AG08396 (cell line): ENCODE measurements around the gene RAB6A.
"Not testable (repeated sequence)": the region's sequence is repeated elsewhere in the genome, so short reads cannot be mapped to it uniquely, and the experiment has no call there.

ENCODE experiments used
- DNase-seq: peaks from one replicate; pipeline ENCODE4 v3.0.0; 2012; ENCODE audit warnings: low spot score, mixed read lengths

RAB6A gene

GRCh38 chr11:73717136-73717535 lies 43.7 kb downstream of the RAB6A start:
- no peak for DNase-seq

- DNase-seq = no peak
These were observed 44.5 kb downstream of the RAB6A start for GRCh38 chr11:73716153-73717056.

GRCh38 chr11:73715541-73715940 lies 45.3 kb downstream of the RAB6A start:
- no peak for DNase-seq

DNA sequence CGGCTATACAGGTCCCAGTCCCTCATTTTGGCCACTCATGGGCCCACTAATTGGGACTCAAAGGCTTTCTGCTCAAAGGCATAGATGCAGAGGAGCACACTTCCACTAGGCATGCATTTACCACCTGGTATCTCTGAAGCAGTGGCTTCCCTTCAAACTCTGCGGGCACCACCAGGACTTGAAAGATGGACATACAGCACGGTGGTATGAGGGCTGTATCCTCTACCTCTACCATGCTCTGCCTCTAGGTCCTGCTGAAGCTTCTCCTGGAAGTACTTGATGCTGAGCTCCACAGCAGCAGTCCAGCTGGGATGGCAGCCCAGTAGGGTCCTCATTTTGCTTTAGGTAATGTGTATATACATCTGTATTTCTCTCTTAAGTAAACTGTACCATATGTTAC lies 49.9 kb downstream of the RAB6A start:
- no peak for DNase-seq

DNA sequence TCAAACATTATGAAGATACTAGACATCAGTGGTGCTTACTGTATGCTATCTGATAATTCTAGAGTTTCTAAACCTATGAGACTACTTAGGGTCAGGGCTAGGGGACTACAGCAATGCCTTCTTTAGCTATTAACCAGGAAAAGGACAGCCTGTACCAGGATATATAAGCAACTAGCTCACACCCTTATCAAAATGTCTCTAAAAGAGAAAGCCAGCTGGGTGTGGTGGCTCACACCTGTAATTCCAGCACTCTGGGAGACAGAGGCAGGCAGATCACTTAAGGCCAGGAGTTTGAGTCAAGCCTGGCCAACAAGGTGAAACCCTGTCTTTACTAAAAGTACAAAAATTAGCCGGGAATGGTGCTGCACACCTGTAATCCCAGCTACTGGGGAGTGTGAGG lies 55.8 kb downstream of the RAB6A start:
- DNase-seq = no peak

- DNase-seq = no peak
These were observed 66.9 kb downstream of the RAB6A start for GRCh38 chr11:73693899-73694525.

DNA sequence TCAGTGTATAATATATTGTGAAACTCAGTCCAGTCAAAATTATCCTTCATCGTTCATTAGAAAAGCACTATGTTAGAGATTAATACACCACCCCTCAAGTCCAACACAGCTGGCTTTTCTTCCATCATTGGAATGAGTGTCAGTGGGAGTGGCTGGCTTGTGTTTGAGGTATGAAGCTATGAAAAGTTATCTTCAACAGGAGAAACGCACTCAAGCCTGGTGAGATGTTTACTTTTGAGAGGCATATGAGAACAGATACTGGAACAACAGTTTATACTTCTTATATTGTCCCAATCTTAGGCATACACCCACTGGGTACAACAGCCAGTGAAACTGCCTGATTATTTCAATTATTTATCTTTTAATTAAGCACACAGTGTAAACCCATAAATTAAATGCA lies 80.2 kb downstream of the RAB6A start:
- DNase-seq = no peak

DNA sequence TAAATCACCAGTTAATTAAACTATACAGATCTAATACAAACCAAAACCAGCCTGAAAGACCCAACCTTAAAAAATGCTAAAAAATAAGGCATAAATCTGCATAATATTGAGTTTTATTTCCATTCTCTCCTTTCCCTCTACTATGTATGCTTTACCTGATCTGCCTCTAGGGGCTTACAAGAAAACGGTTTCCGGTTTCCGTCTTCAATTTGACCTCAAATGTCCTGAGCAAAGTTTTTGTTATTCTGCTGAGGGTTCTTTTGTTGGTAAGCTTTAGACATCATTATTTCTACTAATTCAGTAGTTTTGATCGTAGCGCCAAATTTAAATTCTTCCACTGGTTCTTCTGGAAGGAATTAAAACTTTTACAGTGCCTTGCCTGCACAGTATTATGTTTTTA lies 84.3 kb downstream of the RAB6A start:
- DNase-seq = not testable (repeated sequence)

DNA sequence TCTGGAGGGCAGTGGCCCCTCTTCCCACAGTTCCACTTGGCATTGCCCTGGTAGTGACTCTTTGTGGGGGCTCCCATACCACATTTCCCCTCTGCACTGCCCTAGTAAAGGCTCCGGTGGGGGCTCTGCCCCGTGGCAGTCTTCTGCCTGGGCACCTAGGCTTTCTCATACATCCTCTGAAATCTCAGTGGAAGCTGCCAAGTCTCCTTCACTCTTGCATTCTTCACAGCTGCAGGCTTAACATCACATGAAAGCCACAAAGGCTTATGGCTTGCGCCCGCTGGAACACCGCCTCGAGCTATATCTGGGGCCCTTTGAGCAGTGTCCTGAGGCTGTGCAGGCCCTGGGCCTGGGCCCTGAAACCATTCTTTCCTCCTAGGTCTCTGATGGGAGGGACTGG lies 89.2 kb downstream of the RAB6A start:
- no peak for DNase-seq

DNA sequence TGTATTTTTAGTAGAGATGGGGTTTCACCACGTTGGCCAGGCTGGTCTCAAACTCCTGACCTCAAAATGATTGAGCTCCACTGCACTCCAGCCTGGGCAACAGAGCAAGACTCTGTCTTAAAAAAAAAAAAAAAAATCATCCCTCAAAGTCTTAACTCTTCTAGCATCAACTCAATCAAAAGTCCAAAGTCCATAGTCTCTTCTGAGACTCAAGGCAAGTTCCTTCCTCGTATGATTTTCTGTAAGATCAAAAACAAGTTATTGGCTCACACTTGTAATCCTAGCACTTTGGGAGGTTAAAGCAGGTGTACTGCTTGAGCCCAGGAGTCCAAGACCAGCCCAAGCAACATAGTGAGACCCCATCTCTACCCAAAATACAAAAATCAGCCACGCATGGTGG lies 90.1 kb downstream of the RAB6A start:
- DNase-seq = no peak

- DNase-seq = no peak
These were observed 93.0 kb downstream of the RAB6A start for GRCh38 chr11:73667891-73668290.

DNA sequence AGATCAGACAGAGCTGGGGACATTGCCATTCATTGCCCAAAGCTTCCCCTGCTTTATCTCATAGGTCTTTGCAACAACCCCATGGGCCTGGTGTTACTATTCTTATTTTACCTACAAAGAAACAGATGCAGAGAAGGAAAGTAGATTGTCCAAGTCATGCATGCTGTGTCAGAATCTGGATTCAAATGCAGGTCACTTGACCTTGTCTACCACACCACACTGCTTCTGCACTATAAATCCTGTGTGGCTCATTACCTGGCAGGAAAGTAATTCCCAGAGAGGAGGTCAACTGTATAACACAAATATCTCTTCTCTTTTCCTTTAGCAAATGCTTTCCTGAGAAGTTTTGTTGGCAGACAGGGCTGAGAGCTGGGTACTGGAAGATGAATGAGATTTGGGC lies 96.0 kb downstream of the RAB6A start:
- no peak for DNase-seq

DNA sequence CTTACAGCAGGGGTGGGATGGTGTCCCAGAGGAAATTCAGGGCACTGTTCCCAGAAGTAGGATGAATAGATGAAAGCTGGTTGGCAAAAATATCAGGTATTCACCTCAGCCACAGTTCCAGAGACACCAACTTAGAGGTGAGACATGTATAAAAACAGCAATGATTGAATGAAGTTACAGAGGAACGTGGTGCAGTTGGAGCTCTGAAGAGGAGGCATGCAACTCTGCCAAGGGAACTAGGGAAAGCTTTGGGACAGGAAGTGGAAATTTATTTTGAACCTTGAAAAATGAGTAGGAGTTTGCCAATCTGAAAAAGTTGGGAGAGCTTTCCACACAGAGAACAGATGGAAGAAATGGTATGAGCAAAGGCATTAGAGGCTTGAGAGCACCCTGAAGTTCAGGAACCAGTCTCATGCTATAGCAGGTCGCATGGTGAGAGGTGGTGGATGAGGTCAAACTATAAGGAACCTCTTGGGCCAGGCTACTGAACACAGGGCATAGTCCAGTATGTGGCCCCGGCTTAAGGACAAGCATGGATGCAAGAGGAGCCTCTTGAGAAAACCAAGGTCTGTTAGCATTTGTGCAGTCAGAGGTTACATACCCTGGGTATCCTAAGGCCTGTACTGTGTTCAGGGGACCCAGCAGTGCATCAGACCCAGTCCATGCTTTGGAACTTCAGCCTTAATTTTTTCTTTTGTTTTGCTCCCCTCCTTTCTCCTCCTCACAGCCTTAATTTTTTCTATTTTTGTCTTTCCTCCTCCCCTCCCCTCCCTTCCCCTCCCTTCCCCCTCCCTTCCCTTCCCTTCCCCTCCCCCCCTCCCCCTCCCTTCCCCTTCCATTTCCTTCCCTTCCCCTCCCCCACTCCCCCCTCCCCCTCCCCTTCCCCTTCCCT lies 97.0 kb downstream of the RAB6A start:
- DNase-seq = no peak

GRCh38 chr11:73662445-73663157 lies 98.3 kb downstream of the RAB6A start:
- no peak for DNase-seq

GRCh38 chr11:73661035-73661628 lies 99.7 kb downstream of the RAB6A start:
- peak; percentile 96 for DNase-seq

DNA sequence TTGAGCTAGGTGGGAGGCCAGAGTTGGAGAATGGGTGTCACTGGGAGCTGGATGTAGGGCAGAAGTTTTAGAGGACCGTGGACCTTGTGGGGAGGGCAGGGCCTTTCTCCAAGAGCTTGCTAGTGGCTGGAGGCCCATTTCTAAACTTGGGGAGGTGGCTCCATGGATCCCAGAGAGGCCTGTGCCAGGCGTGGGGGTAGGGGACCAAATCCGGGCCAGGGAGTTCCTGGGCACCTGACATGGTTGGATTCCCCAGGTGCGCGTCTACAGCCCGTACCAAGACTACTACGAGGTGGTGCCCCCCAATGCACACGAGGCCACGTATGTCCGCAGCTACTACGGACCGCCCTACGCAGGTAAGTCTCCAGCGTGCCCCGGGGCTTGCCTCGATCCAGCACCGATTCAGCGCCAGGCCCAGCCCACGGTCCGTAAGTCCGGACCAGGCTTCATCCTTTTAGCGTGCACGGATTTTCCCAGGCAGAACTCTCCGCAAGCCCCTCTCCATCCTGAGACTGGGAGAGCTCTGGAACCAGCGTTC lies 100.3 kb downstream of the RAB6A start:
- DNase-seq = no peak

DNA sequence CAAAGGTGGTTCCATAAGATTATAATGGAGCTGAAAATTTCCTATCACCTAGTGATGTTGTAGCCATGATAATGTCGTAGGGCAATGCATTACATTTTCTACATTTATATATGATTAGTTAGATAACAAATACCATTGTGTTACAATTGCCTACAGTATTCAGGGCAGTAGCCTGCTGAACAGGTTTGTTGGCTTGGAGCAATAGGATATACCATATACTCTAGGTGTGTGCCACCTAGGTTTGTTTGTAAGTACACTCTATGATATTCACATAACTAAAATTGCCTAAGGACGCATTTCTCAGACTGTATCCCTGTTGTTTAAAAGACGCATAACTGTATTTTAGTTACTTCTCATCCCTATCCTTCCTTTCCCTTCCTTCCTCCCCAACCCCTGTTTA lies 100.9 kb downstream of the RAB6A start:
- DNase-seq = no peak

- no peak for DNase-seq
These were observed 103.9 kb downstream of the RAB6A start for GRCh38 chr11:73656985-73657384.

DNA sequence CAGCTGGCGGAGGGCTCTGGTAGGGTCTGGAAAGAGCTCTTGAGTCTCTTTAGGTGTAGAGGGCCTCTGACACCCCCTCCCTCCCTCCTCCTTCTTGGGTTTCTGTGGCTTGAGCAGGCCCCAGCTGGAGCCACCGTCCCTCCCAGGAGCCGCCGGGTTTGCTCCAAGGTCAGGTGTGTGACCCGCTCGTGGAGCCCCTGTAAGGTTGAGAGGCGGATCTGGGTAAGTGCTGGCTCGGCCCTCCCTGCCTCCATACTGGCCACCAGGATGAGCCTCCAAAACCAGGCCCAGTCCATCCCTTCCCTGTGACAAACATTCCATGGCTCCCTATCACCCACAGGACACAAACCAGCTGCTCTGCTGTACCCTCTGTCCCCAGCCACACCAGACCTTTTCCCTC lies 105.2 kb downstream of the RAB6A start:
- no peak for DNase-seq

DNA sequence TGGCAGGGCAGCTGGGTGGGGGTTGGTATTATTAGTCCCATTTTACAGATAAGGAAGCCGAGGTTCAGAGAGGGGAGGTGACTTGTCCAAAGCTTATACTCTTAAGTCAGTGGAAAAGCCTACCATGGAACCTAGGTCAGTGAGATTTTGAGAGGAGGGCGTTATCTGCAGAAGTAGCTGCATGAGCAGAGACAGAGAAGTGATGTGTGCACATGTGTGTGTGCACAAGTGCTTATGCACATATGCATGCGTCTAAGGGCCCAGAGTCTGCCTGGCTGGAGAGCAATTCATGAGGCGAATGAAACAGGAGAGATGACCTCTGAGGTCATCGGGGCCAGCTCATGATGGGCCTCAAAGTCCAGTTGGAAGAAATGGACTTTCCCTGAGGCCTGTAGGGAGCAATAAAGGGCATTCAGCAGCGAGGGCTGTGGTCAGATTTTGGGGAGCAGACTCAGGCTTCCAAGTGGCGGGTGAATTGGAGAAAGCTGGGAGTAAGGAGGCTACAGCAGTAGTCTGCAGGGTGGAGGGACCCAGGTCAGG lies 106.3 kb downstream of the RAB6A start:
- DNase-seq = no peak

DNA sequence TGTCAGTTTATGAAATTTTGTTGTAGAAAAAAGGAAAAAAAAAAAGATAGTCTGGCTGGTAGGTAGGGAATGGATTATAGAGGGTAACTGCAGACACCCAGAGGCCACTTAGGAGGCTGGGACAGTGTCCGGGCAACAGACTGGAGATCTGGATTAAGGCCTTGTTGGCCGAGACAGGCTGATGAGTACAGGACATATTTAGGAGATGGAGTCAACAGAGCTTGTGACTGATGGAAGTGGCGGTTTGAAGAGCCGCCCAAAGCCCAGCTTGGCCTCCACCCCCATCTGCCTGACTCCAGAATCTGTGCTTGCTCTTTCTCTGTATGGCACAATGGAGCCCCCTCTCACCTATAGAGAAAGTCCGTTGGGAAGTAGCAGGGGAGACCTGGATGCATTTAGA lies 106.9 kb downstream of the RAB6A start:
- no peak for DNase-seq
